Esophagus squamous epithelium (tissue), 4 donors: ENCODE data around the gene TMEM163.

Experiments
- CTCF ChIP-seq, 6 experiments: fragments of 450-650 bp in 4 of 6; fragments of 200-600 bp in 2 of 6; sonication (generic) in 2 of 6; IDR thresholded peaks; one replicate each; pipeline ENCODE4 v1.5.1; 2016 to 2019; ENCODE audit warnings: antibody characterized with exemption in 6 of 6, mild to moderate bottlenecking in 4 of 6, moderate library complexity in 4 of 6
- POLR2A ChIP-seq, 4 donors: fragments of 450-650 bp; IDR thresholded peaks; one replicate each; pipeline ENCODE4 v1.6.1; 2017; ENCODE audit warnings: antibody characterized with exemption in 4 of 4, mild to moderate bottlenecking in 4 of 4, moderate library complexity in 3 of 4

GRCh38 chr2:134760385-134760784 lies 41.6 kb upstream of the TMEM163 start:
- TF ChIP-seq CTCF (IDR thresholded peaks at IDR 0.05) = no peak
- TF ChIP-seq POLR2A (IDR thresholded peaks at IDR 0.05) = no peak
